ENCODE results near the gene TCEA3.

TCEA3 gene

DNA sequence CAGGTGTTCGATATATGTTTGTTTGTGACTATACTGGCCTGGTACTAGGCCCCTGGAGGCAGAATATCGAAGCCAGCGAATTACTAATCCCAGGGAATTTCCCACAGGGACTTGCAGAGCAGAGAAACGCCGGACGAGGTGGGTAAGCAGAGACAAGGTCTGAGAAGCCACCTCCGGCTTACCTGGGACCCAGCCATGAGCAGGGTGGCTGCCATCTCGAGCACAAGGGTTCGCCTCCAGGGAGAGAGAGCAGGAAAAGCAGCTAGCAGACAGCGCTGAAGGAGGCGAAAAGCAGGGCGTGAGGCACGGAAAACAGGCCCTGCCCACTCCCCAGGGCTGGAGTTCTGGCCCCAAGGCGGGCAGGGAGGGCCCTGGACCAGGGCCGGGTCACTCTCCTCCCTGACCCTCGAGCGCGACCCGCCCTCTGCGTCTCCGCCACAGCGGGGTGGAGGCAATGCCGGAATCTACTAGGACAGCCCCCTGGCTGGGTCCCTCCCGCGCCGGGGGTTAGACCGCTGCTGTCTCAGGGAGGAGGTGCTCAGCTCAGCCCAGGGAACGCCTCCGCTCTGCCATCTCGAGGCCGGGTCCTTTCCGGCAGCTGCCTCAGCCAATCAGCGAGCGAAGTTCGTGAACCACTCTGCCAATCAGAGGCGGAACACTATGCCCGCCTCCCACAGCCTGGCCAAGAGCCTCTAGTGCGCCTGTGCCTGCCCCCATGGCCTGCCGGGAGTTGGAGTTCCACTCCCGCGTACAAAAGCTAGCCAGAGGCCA, 56.6 kb downstream of the TCEA3 start:
- TF ChIP-seq CTCF (IDR thresholded peaks at IDR 0.05; ENCODE audit: insufficient read depth, missing control alignments) = no peak
- DNase-seq (ENCODE audit: insufficient read length, low spot score) = peak; percentile 58
- FAIRE-seq = no peak

DNA sequence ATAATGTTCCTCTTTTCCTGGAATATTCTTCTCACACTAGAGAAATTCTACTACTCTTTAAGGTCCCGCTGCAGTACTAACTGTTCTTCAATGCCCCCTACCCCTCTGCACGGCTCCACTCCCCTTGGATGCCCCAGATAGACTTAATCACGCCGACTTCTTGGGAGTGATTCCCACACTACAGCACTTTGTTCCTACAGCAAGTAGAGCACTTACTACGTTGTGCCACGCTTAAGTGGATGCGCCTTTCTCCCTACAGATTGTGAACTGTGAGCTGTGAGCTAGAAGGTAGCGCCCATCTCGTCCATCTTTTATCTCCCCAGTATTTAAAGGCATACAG, 57.1 kb downstream of the TCEA3 start:
- DNase-seq (ENCODE audit: insufficient read length, low spot score) (no peak), FAIRE-seq (no peak)
- no peak for TF ChIP-seq CTCF (IDR thresholded peaks at IDR 0.05; ENCODE audit: insufficient read depth, missing control alignments)

GRCh38 chr1:23366598-23366997, 58.0 kb downstream of the TCEA3 start:
- no peak for FAIRE-seq
- DNase-seq (ENCODE audit: insufficient read length, low spot score) = no peak
- TF ChIP-seq CTCF (IDR thresholded peaks at IDR 0.05; ENCODE audit: insufficient read depth, missing control alignments) = no peak

DNA sequence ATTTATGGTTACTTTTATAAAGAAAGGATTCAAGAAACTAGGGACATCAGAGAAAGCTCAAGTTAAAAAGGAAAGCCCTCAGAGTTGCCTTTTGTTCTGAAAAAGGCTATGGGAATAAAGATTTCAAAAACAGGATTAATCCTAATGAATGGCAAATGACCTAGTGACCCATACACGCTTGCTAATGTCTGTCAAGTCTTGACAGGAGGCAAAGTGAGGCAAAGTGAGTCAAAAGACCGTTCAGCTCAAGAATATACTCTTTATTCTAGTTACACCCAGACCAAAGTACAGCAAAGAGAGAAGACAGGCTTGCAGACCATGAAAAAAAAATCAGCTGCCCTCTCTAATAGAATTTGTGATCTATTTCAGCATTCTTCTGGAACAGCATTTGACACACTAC, 58.4 kb downstream of the TCEA3 start:
- no peak for FAIRE-seq
- TF ChIP-seq CTCF (IDR thresholded peaks at IDR 0.05; ENCODE audit: insufficient read depth, missing control alignments) = no peak
- DNase-seq (ENCODE audit: insufficient read length, low spot score) = no peak

DNA sequence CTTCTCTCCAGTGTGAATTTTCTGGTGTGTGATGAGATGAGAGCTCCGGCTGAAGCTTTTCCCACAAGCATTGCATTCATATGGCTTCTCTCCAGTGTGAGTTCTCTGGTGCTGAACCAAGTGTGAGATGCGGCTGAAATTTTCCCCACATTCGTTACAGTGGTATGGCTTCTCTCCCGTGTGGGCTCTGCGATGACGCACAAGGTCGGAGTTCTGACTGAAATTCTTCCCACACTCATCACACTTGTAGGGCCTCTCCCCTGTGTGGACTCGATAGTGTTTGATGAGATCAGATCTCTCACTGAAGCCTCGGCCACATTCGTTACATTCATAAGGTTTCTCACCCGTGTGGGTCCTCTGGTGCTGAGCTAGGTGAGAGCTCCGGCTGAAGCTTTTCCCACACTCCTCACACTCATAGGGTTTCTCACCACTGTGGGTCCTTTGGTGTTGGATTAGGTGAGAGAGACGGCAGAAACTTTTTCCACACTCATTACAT, 62.3 kb downstream of the TCEA3 start:
- TF ChIP-seq CTCF (IDR thresholded peaks at IDR 0.05; ENCODE audit: insufficient read depth, missing control alignments) = no peak
- DNase-seq (ENCODE audit: insufficient read length, low spot score) = no peak
- no peak for FAIRE-seq

DNA sequence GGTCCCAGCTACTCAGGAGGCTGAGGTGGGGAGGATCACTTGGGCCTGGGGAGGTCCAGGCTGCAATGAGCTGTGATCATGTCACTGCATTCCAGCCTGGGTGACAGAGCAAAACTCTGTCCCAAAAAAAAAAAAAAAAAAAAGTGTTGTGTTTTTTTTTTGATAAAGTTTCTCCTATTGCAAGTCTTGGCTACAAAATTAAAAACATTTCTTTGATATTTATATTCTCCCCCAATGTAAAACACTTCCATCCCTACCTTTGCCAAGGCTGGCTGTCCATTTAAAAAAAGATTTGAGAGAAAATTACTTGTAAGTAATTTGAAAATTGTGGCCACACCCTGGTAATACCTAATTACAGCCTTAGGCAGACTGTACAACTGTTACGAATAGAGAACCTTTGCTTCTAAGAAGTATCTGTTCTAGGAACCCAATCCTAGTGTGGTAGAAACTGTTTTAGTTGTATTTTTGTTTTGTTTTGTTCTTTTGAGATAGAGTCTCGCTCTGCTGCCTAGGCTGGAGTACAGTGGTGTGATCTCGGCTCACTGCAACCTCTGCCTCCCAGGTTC, 66.2 kb downstream of the TCEA3 start:
- FAIRE-seq (no peak), DNase-seq (ENCODE audit: insufficient read length, low spot score) (no peak)
- TF ChIP-seq CTCF (IDR thresholded peaks at IDR 0.05; ENCODE audit: insufficient read depth, missing control alignments) = no peak
